Choroid plexus epithelial cell (primary cell): ENCODE results near the gene CELF1.

ENCODE experiments used
- DNase-seq: peaks from one replicate; pipeline ENCODE4 v3.0.0-alpha.2; 2010; ENCODE audit warnings: low read depth
- H3K4me3 ChIP-seq: 2 replicates; pipeline ENCODE4 v1.5.1; 2011; ENCODE audit warnings: low read depth, mild to moderate bottlenecking, control low read depth, low read length, moderate library complexity
- CTCF ChIP-seq: conservative IDR thresholded peaks from 2 replicates; pipeline ENCODE4 v1.5.1; 2011; ENCODE audit warnings: low read depth, mild to moderate bottlenecking, control low read depth, inconsistent platforms, low read length, moderate library complexity

CELF1 gene

GRCh38 chr11:47425611-47426010, 127.3 kb downstream of the CELF1 start:
- DNase-seq: no peak
- no peak for TF ChIP-seq CTCF
- H3K4me3 ChIP-seq: peak overlapping the region; percentile 98

GRCh38 chr11:47418454-47419259, 134.3 kb downstream of the CELF1 start:
- no peak for TF ChIP-seq CTCF
- no peak overlapping the region for H3K4me3 ChIP-seq
- DNase-seq: no peak

GRCh38 chr11:47417712-47418111, 135.2 kb downstream of the CELF1 start:
- no peak for TF ChIP-seq CTCF
- DNase-seq: no peak
- no peak overlapping the region for H3K4me3 ChIP-seq

- H3K4me3 ChIP-seq: no peak overlapping the region
- DNase-seq: peak; percentile 95
- no peak for TF ChIP-seq CTCF
Measured at GRCh38 chr11:47415949-47416472, 136.9 kb downstream of the CELF1 start.
